Measurements from ENCODE around the gene LRRC46. TPM values are rescaled to one million over a fixed set of nuclear protein-coding genes. Genes with fewer than 3 reads are reported as not detected.

LRRC46 gene
- total and polyA plus RNA-seq, 2 experiments from 2014 or later, result 0.18 to 0.35 TPM

Other genes starting within 250 kb of the LRRC46 start
- gene KPNB1, start 181.8 kb upstream of the LRRC46 start, total RNA-seq (2014; rRNA removed; shearing (Covaris generic)), result 526 and 599 TPM in 2 replicates
- 219 and 274 TPM in 2 replicates for gene KPNB1, start 181.8 kb upstream of the LRRC46 start, polyA plus RNA-seq (2016; fragmentation: Nextera tagmentation; extraction: Ambion mirVana)
- 10.6 and 12.1 TPM in 2 replicates for gene TBKBP1, start 137.5 kb upstream of the LRRC46 start, total RNA-seq (2014; rRNA removed; shearing (Covaris generic))
- gene TBKBP1, start 137.5 kb upstream of the LRRC46 start, polyA plus RNA-seq (2016; fragmentation: Nextera tagmentation; extraction: Ambion mirVana), result 2.2 and 2.5 TPM in 2 replicates
- not detected in 2 replicates for gene TBX21, start 98.4 kb upstream of the LRRC46 start, total RNA-seq (2014; rRNA removed; shearing (Covaris generic))
- gene TBX21, start 98.4 kb upstream of the LRRC46 start, polyA plus RNA-seq (2016; fragmentation: Nextera tagmentation; extraction: Ambion mirVana), result not detected in 2 replicates
- gene OSBPL7, start 9.9 kb upstream of the LRRC46 start, total RNA-seq (2014; rRNA removed; shearing (Covaris generic)), result 8.1 and 9.8 TPM in 2 replicates
- gene OSBPL7, start 9.9 kb upstream of the LRRC46 start, polyA plus RNA-seq (2016; fragmentation: Nextera tagmentation; extraction: Ambion mirVana), result 3.4 and 3.7 TPM in 2 replicates
- 74.7 and 75.8 TPM in 2 replicates for gene MRPL10, start 129 bp upstream of the LRRC46 start, total RNA-seq (2014; rRNA removed; shearing (Covaris generic))
- gene MRPL10, start 129 bp upstream of the LRRC46 start, polyA plus RNA-seq (2016; fragmentation: Nextera tagmentation; extraction: Ambion mirVana), result 50.2 and 53.5 TPM in 2 replicates
- 39.1 and 40.6 TPM in 2 replicates for gene SCRN2, start 9.6 kb downstream of the LRRC46 start, total RNA-seq (2014; rRNA removed; shearing (Covaris generic))
- 44.0 and 45.5 TPM in 2 replicates for gene SCRN2, start 9.6 kb downstream of the LRRC46 start, polyA plus RNA-seq (2016; fragmentation: Nextera tagmentation; extraction: Ambion mirVana)
- gene SP6, start 19.5 kb downstream of the LRRC46 start, total RNA-seq (2014; rRNA removed; shearing (Covaris generic)), result 0.82 and 1.0 TPM in 2 replicates
- 0.13 and 0.23 TPM in 2 replicates for gene SP6, start 19.5 kb downstream of the LRRC46 start, polyA plus RNA-seq (2016; fragmentation: Nextera tagmentation; extraction: Ambion mirVana)
- 6.0 and 7.6 TPM in 2 replicates for gene SP2, start 64.6 kb downstream of the LRRC46 start, total RNA-seq (2014; rRNA removed; shearing (Covaris generic))
- gene SP2, start 64.6 kb downstream of the LRRC46 start, polyA plus RNA-seq (2016; fragmentation: Nextera tagmentation; extraction: Ambion mirVana), result 10.8 and 12.9 TPM in 2 replicates
- 12.7 and 21.8 TPM in 2 replicates for gene PNPO, start 109.9 kb downstream of the LRRC46 start, total RNA-seq (2014; rRNA removed; shearing (Covaris generic))
- 3.9 and 5.0 TPM in 2 replicates for gene PNPO, start 109.9 kb downstream of the LRRC46 start, polyA plus RNA-seq (2016; fragmentation: Nextera tagmentation; extraction: Ambion mirVana)
- gene PRR15L, start 126.2 kb downstream of the LRRC46 start, total RNA-seq (2014; rRNA removed; shearing (Covaris generic)), result not detected in 2 replicates
- gene PRR15L, start 126.2 kb downstream of the LRRC46 start, polyA plus RNA-seq (2016; fragmentation: Nextera tagmentation; extraction: Ambion mirVana), result 0.57 and 0.66 TPM in 2 replicates
- 67.0 and 106 TPM in 2 replicates for gene CDK5RAP3, start 139.4 kb downstream of the LRRC46 start, total RNA-seq (2014; rRNA removed; shearing (Covaris generic))
- gene CDK5RAP3, start 139.4 kb downstream of the LRRC46 start, polyA plus RNA-seq (2016; fragmentation: Nextera tagmentation; extraction: Ambion mirVana), result 78.9 and 92.6 TPM in 2 replicates
- not detected in 2 replicates for gene COPZ2, start 206.1 kb downstream of the LRRC46 start, total RNA-seq (2014; rRNA removed; shearing (Covaris generic))
- not detected in 2 replicates for gene COPZ2, start 206.1 kb downstream of the LRRC46 start, polyA plus RNA-seq (2016; fragmentation: Nextera tagmentation; extraction: Ambion mirVana)
- 138 and 157 TPM in 2 replicates for gene NFE2L1, start 216.7 kb downstream of the LRRC46 start, total RNA-seq (2014; rRNA removed; shearing (Covaris generic))
- gene NFE2L1, start 216.7 kb downstream of the LRRC46 start, polyA plus RNA-seq (2016; fragmentation: Nextera tagmentation; extraction: Ambion mirVana), result 39.9 and 49.9 TPM in 2 replicates

Measured in GM23338 (cell line).